G401 (cell line): Measurements from ENCODE around the gene PYGO2. TPM values are rescaled to one million over a fixed set of nuclear protein-coding genes. Genes with fewer than 3 reads are reported as not detected.
"Not testable (repeated sequence)": the region's sequence is repeated elsewhere in the genome, so short reads cannot be mapped to it uniquely, and the experiment has no call there.

Experiments used
- DNase-seq: peaks from one replicate; pipeline ENCODE4 v3.0.0-alpha.2; 2015; ENCODE audit warnings: low spot score
- in situ Hi-C: cut with HindIII; loops from 2 replicates; pipeline ENCODE4 v1.10.0; 2016; ENCODE audit warnings: low sequenced_read_pairs, mixed read lengths
- total RNA-seq: library from RNA; depleted of rRNA; stranded (reverse); fragments of >200 nt; shearing (Covaris generic); gene quantifications from 2 replicates; pipeline ENCODE4 v1.2.3, GENCODE V29; 2014; rRNA removed

Gene PYGO2
- total RNA-seq, 1 experiment from 2014 or later: 24.2 TPM

DNA sequence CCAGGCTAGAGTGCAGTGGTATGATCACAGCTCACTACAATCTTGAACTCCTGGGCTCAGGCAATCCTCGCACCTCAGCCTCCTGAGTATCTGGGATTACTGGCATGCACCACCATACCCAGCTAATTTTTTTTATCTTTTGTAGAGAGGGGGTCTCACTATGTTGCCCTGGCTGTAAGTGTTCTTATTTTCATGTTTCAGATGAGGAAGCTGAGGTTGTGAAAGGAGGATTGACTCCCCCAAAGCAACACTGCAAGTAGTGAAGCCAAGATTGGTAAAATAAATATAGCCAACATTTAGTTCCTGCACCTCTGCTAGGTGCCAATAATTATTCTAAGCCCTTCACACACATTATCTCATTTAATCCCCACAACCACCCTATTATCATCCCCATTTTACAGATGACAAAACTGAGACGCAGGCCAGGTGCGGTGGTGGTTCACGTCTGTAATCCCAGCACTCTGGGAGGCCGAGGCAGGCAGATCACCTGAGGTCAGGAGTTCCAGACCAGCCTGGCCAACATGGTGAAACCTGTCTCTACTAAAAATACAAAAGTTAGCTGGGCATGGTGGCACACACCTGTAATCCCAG lies 27.1 kb downstream of the PYGO2 start:
- in situ Hi-C loops: no loop called here
- no peak for DNase-seq

DNA sequence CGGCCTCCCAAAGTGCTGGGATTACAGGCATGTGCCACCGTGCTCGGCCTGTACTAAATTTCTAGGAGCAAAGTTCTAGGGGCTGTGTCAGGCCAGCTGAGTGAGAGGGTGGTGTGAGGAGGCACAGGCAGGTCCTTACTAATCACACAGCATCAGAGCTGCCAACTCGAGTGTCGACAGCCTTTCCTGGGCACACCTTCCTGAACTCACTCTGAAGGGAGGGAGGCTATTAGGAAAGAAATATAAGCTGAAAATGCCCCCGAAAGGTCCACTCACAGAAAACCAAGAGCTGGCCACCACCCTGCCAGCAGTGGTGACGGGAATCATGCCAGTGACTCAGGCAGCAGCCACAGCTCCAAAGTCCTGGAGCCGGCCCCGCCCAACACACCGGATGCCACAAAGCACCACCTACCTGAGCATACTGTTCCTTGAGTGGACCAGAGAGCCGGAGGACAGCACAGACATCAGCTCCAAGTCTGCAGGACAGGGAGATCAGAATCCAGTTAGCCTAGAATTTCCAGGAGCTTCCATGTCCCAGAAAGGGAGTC lies 29.6 kb downstream of the PYGO2 start:
- in situ Hi-C loops: no loop called here
- DNase-seq: no peak

DNA sequence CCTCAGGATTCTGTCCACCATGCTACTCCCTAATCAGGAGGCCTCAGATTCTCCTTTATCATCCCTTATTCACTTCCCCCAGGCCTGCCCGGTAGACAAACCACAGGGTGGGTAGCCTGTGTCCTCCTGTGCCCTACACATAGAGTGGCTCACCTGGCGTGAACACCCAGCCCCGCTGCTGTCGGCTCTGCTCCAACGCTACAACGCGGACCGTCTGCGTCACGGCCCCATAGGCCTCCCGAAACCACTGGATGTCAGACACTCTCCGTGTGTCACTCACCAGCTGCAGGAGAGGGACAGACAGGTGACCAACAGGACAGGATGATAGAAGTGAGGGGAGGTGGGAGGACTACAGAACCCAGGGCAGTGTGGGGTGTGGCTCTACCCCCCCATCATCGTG lies 35.4 kb downstream of the PYGO2 start:
- DNase-seq: no peak
- in situ Hi-C loops: no loop called here

DNA sequence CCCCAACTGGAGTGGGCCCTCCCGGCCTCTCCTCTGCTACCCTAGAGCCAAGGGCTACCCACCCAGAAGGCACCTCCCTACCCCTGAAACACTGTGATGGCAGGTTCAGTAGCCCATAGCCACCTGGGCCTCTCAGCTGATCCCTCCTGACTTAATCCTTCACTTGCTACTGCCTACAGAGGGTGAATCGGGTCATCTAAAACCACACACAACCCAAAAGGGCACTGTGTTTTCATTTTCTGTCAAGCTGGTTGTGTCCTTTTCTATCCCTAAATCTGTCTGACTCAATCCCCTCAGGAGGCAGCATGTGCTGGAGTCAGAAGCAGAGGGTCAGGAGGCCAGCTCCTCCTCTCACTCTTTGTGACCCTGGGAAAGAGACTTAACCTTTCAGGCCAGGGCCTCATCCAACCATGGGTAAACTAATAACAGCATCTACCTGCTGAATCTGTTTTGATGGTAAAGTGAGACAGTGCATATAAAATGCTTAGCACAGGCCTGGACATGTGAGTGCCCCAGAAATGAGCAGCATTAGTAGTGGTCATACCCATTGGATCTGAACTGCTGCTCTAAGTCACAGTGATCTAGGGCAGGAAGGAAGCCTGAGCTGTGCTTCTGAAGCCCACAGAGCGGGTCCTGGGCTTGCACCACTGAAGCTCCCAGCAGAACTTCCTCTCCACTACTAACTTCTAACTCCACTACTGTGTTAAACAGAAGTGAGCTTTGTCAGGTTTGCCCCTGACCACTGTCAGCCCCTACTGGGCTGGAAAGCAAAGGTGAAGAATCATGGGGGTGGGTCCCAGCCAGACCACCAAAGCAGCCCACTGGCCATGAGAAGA lies 36.0 kb downstream of the PYGO2 start:
- DNase-seq: no peak
- in situ Hi-C loops: no loop called here

DNA sequence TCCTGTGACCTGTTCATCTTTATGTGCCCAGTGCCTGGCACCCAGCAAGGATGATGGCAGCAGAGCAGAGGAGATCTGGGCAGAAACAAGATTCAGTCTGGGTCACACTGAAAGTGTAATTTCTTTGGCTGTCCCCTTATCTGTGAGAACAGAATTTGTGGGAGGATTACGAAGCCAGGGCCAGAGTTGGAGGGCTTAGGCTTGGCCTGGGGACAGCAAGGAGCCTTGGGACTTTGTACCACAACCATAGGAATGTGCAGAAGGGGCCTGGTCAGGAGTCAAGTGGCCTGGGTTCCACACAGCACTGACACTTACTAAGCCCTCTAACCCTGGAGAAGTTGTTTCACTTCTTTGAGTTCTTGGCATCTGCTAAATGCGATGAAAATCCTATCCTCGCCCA lies 37.9 kb downstream of the PYGO2 start:
- DNase-seq: no peak
- in situ Hi-C loops: no loop called here

DNA sequence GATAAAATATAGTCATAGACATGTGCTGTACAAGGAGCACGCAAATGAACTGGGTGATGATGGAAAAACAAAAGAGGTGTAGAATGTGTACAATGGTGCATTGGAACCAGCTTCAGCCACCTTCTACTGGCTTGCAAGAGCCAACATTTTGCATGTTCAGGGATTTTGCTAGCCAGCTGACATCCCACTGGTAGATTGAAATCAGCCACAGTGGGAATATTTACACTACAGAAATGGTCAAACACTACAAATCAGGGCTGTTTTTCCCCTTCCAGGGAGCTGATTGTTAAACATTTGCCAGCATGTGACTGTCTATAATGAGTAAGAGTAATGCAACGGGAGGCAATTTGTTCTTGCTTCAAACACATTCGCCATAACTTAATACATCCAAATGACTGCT lies 48.3 kb downstream of the PYGO2 start:
- no peak for DNase-seq
- in situ Hi-C loops: no loop called here

DNA sequence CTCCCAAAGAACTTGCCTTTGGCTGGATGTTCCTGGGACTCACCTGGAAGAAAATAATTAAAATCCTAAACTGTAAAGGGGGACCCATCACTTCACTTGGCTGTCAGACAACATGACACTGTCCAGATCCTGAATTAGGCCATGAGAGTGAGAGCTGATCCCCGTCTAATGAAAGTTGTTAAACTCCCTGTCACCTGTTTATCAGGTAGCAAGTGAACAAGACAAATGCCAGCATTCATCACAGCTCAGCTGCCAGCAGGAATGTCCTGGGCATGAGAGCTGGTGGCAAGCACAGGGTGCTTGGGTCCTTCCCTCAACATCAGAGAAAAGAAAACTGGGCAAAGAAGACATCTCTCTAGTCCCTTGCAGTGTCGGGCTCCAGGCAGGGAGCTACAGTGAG lies 48.8 kb downstream of the PYGO2 start:
- DNase-seq: no peak
- in situ Hi-C loops: no loop called here

DNA sequence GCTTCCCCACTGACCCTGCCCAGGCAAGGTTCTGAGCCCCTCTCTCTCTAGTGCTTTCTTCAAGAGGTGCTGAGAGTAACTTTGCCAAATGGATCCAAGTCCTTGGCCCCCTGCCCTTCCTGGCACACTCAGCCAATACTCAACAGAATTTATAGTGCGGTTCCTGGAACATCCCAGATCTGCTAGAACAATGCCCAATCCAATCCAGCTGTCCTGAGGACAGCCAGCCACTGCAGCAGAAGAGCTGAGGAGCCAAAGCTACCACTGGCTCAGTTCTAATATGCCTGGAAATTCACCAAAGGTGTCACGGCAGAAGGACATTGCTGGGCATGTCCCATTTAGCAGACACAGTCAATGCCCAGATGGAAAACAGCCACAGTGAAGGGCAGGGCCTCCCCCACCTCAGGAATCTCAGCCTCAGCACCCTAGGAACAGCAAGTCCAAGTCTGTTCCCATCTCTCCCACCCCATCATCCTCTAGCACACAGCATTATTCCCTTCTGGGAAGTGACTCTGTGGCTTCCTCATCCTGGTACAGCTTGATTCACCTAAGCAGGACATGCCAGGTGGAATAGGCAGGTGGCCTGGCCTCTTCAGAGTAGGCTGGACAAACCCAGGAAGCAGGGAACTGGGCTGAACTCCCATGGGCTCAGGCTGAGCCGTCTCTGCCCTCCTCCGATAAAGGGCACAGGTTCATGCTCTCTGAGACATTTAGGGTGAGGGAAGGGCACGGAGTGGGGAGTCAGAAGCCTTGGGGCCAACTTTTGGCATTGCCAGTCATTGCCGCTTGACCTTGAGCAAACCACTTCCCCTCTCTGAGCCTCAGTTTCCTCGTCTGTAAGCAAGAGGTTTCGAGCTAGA lies 49.7 kb downstream of the PYGO2 start:
- no peak for DNase-seq
- in situ Hi-C loops: no loop called here

DNA sequence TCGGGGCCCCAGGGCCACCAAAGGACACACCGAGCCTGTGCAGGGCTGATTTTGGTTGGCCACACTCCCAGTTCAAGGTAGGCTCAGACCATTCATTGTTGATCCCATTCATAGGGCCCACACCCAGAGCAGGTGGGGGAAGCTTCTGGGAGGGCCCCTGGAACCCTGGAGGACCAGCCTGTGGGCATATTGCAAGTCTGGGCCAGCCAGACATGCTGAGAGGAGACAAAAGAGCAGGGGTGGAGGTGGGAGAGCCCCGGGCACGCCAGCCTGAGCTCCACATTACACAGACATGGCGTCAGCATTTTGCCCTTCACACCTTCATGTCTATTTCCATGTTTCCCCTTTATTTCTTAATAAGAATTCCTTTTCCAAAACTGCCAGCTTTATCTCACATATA lies 50.7 kb downstream of the PYGO2 start:
- no peak for DNase-seq
- in situ Hi-C loops: no loop called here

DNA sequence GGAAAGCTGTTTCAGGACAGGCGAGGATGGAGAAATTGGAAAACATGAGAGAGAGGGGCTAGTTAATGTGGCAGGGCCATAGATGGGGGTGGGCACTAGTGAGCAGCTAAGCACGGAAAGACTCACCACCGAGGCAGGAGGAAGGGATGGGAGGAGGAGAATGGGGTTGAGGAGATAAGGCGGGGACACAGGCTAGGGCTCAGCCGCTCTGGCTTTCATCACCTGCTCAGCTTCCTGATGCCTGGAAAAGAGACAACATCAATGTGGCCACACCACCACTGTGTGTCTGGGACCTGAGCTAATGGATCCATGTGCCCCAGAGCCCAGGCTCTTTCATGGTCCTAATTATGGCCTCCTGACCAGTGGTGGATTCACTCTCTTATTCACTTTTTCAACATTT lies 52.6 kb downstream of the PYGO2 start:
- no peak for DNase-seq
- in situ Hi-C loops: no loop called here

DNA sequence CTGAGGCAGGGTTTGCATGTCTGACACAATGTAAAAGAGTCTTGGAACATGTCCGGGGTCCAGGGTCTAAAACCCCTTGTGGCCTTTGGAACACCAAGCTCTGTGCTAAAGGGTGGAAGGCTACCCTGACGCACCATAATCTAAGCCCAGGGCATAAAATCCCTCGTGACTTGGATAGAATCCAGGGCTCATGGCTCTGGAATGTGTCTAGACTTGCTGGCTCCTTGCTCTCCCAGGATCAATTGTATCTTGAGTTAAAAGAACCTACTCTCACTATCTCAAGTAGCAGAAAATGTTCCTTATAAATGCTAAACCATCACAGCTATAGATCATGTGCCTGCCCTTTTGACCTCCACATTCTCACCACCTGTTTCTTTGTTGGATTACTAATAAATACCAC lies 53.5 kb downstream of the PYGO2 start:
- in situ Hi-C loops, DNase-seq: not testable (repeated sequence)

Other genes starting within 250 kb of the PYGO2 start
- gene KCNN3, start 91.5 kb downstream of the PYGO2 start, total RNA-seq: under 0.01 and 0.64 TPM in 2 replicates
- 66.5 and 70.3 TPM in 2 replicates for gene PMVK, start 25.1 kb downstream of the PYGO2 start, total RNA-seq
- gene PBXIP1, start 5.7 kb downstream of the PYGO2 start, total RNA-seq: 25.9 and 36.5 TPM in 2 replicates
- 204 and 265 TPM in 2 replicates for gene SHC1, start 9.0 kb upstream of the PYGO2 start, total RNA-seq
- 187 and 192 TPM in 2 replicates for gene CKS1B, start 12.9 kb upstream of the PYGO2 start, total RNA-seq
- 39.9 and 49.4 TPM in 2 replicates for gene FLAD1, start 21.6 kb upstream of the PYGO2 start, total RNA-seq
- gene LENEP, start 31.8 kb upstream of the PYGO2 start, total RNA-seq: 0.74 TPM in 1 of 2 replicates, not detected in the other
- gene ZBTB7B, start 41.0 kb upstream of the PYGO2 start, total RNA-seq: 30.6 and 33.0 TPM in 2 replicates
- 0.31 TPM in 1 of 2 replicates, not detected in the other for gene DCST2, start 72.0 kb upstream of the PYGO2 start, total RNA-seq
- gene DCST1, start 72.0 kb upstream of the PYGO2 start, total RNA-seq: not detected in 2 replicates
- 82.2 and 92.9 TPM in 2 replicates for gene ADAM15, start 89.5 kb upstream of the PYGO2 start, total RNA-seq
- 14.0 and 26.2 TPM in 2 replicates for gene EFNA4, start 102.0 kb upstream of the PYGO2 start, total RNA-seq
- gene EFNA3, start 117.1 kb upstream of the PYGO2 start, total RNA-seq: 3.3 and 5.1 TPM in 2 replicates
- 2.8 and 5.3 TPM in 2 replicates for gene EFNA1, start 166.1 kb upstream of the PYGO2 start, total RNA-seq
- 15.9 and 19.8 TPM in 2 replicates for gene SLC50A1, start 174.1 kb upstream of the PYGO2 start, total RNA-seq
- gene DPM3, start 178.7 kb upstream of the PYGO2 start, total RNA-seq: 83.3 and 104 TPM in 2 replicates
- gene KRTCAP2, start 211.5 kb upstream of the PYGO2 start, total RNA-seq: 177 and 223 TPM in 2 replicates
- gene TRIM46, start 212.1 kb upstream of the PYGO2 start, total RNA-seq: 0.14 and 0.37 TPM in 2 replicates
- gene THBS3, start 246.1 kb upstream of the PYGO2 start, total RNA-seq: 75.4 and 79.8 TPM in 2 replicates
- 125 and 126 TPM in 2 replicates for gene MTX1, start 246.9 kb upstream of the PYGO2 start, total RNA-seq